SHP77 treated with DMSO at 0.1 percent for 48 hours (cell line): ENCODE measurements around the gene C14orf132.
A peak's percentile ranks its signal among the peaks of the same experiment; 100 is the strongest.

Source experiments
- DNase-seq: peaks from one replicate; lab custom pipeline; 2025; lab: John Stamatoyannopoulos, UW

Gene C14orf132

DNA sequence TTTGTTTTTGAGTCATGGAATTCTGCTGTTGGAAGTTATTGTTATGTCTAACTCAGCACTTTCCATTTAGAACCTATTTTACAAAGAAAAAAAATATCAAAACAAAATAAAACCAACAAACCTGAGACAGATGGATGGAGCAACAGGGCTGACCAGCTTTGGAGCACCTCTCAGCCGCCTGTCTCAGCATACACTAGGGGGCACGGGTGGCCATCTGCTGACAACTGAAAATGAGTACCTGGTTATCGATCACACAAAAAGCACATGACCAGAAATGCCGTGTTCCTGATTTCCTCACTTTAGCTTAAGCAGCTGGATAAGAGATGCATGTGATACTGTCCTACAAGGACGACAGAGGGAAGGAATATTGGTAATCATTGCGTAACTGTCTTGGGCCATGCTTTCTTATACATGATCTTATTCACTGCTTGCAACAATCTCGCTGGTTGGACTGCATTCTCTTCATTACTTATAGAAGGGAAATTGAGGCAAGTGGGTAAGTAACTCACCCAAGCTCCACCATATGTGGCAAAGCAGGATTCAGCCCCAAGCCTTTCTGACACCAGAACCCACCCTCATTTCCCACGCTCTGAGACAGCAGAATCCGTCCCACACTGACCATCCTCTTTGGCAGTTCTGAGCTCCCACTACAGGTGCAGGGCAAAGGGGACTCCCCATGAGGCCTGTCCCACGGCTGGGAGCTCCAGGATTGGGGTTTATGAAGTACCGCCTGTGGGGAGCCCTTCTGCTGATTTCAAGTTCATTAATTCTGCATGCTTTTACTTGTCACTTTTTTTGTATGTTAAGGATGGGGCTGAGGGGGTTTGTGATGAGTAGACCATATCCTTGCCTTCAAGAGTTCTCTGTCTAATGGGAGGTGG is 43.5 kb downstream of the C14orf132 start:
- DNase-seq, result no peak

GRCh38 chr14:96083667-96084320 is 44.6 kb downstream of the C14orf132 start:
- DNase-seq, result peak; percentile 56

GRCh38 chr14:96084796-96085195 is 45.6 kb downstream of the C14orf132 start:
- peak; percentile 92 for DNase-seq

- DNase-seq, result no peak
Measured at GRCh38 chr14:96085369-96085768, 46.2 kb downstream of the C14orf132 start.

GRCh38 chr14:96086032-96086431 is 46.9 kb downstream of the C14orf132 start:
- DNase-seq, result no peak

DNA sequence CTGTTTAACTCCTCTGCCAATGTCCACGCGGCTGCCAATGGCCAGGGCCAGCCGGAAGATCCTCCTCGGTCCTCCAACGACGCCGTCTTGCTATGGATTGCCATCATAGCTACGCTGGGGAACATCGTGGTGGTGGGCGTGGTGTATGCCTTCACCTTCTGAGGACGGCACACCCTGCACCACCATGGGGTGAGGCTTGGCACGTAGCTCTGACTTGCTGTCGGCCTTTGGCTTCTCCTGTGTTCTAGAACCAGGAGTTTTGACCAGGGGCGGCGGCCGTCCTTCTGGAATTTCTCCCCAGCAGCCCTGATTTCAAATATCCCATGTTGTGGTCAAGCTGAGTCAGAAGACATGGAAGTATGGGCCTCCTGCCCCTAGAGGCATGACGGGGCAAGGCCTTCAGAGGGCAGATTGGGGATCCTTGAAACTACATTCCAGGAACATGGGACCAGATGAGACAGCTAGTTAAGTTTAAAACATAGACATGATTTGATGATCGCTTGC is 47.5 kb downstream of the C14orf132 start:
- DNase-seq, result no peak

- no peak for DNase-seq
Measured at GRCh38 chr14:96088074-96088473, 48.9 kb downstream of the C14orf132 start.

GRCh38 chr14:96088481-96088880 is 49.3 kb downstream of the C14orf132 start:
- DNase-seq, result no peak

- DNase-seq, result no peak
Measured at GRCh38 chr14:96088911-96089310, 49.7 kb downstream of the C14orf132 start.

DNA sequence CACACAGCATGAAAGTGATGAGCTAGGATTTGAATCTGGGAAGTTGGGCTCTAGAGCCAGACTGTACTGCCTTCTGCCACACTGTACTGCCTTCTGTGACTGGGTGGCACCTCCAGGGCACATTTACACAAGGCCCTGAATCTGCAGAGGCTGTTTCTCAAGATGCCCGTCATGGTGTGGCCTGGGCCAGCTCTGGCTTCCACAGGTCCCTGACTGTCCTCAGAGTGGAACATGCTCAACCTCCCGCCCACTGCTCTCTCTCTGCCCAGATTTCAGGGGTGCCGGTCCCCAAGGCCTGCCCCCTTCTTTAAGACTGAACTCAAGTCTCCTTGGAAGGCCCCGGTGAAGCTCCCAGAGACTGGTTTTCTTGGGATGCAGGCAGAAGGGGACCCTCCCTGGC is 50.2 kb downstream of the C14orf132 start:
- DNase-seq, result no peak

GRCh38 chr14:96090441-96091148 is 51.4 kb downstream of the C14orf132 start:
- peak; percentile 83 for DNase-seq

- no peak for DNase-seq
Measured at GRCh38 chr14:96091149-96091693, 52.1 kb downstream of the C14orf132 start.

DNA sequence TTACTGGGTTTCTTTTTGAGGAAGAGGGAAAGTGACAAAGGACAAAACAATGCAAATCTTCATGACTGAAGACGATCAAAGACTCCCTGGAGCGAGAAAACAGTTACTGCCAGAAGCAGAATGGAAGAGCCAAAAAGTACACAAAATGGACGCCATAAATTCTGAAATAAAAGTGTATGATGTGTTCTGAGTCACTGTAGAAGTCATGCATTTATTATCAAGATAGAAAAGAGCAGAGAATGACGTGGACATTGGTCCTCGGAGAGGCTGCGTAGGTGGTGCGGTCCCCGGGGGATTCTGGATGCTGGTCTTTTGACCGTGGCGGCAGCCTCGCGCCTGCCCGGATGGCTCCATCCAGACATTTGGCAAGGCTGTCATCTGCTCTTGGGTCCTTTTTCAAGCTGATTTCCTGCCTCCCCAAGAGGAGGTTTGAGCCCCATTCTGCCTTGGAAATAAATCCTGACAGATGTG is 52.8 kb downstream of the C14orf132 start:
- no peak for DNase-seq

DNA sequence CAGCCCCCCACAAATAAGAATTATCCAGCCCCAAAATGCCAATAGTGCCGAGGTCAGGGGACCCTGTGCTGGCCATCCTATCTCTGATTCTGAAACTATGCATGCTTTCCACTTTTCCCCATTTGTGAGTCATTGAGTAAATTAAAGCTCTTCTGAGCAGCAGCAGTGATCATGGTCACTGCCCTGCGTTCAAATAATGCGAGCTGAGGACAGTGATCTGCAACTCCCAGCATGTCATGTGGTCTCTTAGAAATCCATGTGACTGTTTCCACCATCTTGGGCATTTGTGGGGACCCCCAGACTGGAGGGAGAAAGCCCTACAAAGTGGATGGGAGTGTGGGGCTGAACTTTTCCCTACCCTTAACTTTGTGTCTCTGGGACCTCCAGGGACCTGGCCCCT is 53.8 kb downstream of the C14orf132 start:
- no peak for DNase-seq

- DNase-seq, result no peak
Measured at GRCh38 chr14:96094211-96094610, 55.0 kb downstream of the C14orf132 start.

DNA sequence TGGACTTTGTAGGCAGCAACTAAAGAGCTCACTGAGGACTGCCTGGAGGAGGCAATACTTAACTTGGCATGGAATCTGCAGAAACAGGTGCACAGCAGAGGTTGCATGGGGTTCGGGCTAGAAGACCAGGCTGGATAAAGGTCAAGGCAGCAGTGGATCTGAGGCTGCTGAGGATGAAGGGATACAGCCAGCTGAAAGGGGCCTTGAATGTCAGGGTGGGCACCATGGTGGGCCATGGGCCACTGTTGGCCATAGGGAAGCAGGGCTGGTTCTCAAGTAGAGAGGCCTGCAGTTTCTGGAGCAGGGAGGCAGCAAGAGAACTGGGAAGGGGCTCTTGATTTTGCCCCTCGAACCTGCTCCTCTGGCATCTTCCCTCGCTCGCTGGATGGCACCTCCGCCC is 55.5 kb downstream of the C14orf132 start:
- DNase-seq, result no peak

DNA sequence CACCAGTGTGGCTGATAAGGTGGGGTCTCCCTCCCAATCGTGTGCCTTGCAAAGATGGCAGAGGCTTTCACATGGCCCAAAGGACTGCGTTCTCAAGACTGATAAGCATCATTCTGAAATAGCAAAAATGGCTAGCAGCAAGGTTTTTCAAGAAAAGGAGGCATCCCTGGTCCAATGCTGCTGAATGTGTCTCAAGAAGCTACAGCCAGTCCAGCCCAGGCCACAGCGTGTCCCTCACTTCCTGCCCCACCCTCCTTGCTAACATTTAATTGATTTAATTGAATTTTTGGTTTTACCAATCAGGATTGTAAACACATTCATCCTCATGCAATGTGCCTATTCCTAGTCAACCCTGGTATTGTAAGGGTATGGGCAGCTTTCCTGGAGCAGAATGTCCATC is 55.9 kb downstream of the C14orf132 start:
- no peak for DNase-seq

DNA sequence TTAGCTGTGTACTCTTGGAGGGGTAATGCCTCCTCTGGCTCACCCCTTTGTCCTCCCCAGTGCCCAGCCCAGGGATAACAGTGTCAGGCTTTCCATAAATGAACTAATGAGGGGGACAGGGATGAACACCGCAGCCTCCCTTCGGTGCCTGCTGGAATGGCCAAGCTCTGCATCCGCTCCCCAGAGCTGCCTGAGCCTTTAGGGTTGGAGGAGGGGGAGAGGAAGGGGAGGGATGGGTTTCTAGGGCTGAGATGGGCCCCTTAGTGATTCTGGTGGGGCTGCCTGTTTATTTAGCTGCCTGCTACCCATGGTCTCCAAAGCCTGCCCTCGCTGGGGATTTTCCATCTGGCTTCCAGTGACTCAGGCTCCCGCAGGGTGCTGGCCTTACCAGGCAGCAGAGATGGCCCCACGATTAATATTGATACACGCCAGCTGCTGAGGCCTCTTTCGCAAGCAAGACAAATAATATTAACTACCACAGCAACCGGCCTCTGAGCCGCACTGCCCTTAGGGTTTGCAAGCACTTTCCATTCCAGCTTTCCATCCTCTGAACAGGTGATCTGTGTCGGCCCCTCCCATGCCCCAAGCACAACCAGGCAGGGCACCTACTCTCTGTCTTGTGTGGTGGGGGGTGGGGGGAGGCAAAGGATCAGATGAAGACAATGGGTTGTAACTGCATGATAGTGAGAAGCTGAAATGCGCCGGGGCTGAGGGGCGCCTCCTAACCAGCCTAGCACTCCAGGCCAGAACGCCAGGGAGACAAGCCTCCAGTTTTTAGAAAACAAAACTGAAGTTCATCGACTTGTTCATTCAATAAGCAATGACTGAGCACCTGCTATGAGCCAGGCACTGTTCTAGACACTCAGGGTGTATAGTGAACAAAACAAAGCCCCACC is 56.7 kb downstream of the C14orf132 start:
- peak; percentile 97 for DNase-seq

DNA sequence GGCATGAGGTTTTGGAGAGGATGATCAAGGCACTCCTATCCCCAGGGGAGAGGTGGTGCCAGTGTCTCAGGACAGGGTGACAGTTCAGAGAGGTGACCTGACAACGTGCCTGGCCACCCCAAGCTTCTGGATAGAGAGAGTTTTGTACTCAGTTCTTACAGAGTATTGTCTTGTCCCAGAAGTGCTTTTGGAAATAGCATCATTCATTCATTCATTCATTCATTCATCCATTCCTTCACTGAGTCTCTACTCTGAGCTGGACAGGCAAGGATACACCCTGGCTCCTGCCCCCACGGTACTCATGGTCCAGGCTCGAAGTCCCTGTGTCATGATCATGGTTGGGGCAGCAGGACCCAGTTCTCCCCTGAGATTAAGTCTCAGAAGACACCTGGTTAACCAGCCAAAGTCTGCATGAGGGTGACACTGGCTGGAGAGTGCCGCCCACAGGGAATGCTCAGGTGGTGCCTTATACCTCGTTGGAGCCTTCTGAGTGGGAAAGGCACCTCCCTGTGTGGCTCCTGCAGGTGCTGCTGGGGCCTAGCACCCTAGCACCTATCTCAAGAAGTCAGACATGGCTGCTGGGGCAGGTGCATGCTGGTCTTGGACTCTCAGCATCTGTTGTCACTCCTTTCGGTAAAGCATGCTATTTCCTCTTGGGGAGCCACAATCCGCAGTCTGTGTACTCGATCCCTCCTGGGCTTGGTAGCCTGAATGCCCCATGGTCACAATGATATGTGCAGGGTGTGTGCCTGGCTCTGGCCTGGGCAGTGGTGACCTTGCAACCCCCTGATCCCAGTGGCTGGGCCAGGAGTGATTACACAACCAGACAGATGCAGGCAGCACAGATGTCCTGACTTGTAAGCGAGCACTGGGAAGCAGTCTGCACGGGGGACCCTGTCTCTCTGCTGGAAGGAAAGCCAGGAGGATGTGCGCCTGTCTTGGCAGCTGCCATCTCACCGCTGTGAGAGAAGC is 57.8 kb downstream of the C14orf132 start:
- no peak for DNase-seq

- no peak for DNase-seq
Measured at GRCh38 chr14:96097752-96098151, 58.6 kb downstream of the C14orf132 start.
